Activated CD8-positive, alpha-beta T cell treated with anti-CD3 and anti-CD28 coated beads for 36 hours (primary cell): ENCODE data around the gene RABGAP1L. TPM values are rescaled to one million over a fixed set of nuclear protein-coding genes. Genes with fewer than 3 reads are reported as not detected.

ENCODE experiments used
- ATAC-seq: fragments of 200-7000 bp; cut with Tn5 transposase; one replicate; pipeline ENCODE4 v1.10.0; 2021; ENCODE audit warnings: mild to moderate bottlenecking, moderate library complexity
- CTCF ChIA-PET: fragments of 350-600 bp; sonication (Branson Sonifier 250); formaldehyde crosslinking; loops from one replicate; lab custom pipeline; 2021; ENCODE audit warnings: antibody characterized with exemption; lab: Charles Lee
- POLR2A ChIA-PET: fragments of 350-600 bp; sonication (Branson Sonifier 250); formaldehyde crosslinking; loops from one replicate; lab custom pipeline; 2021; ENCODE audit warnings: antibody characterized with exemption; lab: Charles Lee
- DNase-seq: peaks from one replicate; pipeline ENCODE4 v3.0.0-alpha.2; 2020
- H3K27ac Mint-ChIP-seq: one replicate; pipeline ENCODE4 v1.8.0; 2021; ENCODE audit warnings: mild to moderate bottlenecking, mixed read lengths
- H3K27me3 Mint-ChIP-seq: one replicate; pipeline ENCODE4 v1.8.0; 2021; ENCODE audit warnings: mixed read lengths
- H3K36me3 Mint-ChIP-seq: one replicate; pipeline ENCODE4 v1.8.0; 2021; ENCODE audit warnings: low read depth, mixed read lengths
- H3K4me1 Mint-ChIP-seq: one replicate; pipeline ENCODE4 v1.8.0; 2021; ENCODE audit warnings: low read depth, mixed read lengths
- H3K4me3 Mint-ChIP-seq: one replicate; pipeline ENCODE4 v1.8.0; 2021; ENCODE audit warnings: mild to moderate bottlenecking, moderate library complexity, mixed read lengths
- H3K9me3 Mint-ChIP-seq: one replicate; pipeline ENCODE4 v1.8.0; 2021; ENCODE audit warnings: mixed read lengths
- intact Hi-C: fragments of 100-400 bp; cut with micrococcal nuclease; formaldehyde crosslinking; loops from one replicate; pipeline ENCODE4 v1.10.0; 2022
- total RNA-seq, 2 experiments: library from RNA; stranded (reverse); gene quantifications; one replicate each; pipeline ENCODE4 v1.2.3, GENCODE V29; 2021
- TF ChIP-seq, protein P1 (sequence below): fragments of 200-600 bp; IDR thresholded peaks from one replicate; pipeline ENCODE4 v1.8.0; 2022; ENCODE audit warnings: antibody characterized with exemption, mild to moderate bottlenecking

Gene RABGAP1L
- total RNA-seq, 2 experiments from 2014 or later: 26.9 to 29.4 TPM

DNA sequence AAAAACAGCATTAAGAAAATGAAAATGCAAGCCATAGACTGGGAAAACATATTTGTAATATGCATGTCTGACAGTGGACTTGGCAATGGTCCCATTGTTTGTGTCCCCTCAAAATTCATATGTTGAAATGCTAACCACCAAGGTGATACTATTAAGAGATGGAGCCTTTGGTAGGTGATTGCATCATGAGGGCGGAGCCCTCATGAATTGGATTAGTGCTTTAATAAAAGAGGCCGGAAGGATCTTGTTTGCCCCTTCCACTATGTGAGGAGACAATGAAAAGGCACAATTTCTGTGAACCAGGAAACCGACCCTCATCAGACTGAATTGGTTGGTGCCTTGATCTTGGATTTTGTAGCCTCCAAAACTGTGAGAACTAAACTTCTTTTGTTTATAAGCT is 520.8 kb downstream of the RABGAP1L start:
- H3K4me1 Mint-ChIP-seq: no peaks in the 10 kb centered on the region

GRCh38 chr1:174682419-174683008 is 523.2 kb downstream of the RABGAP1L start:
- POLR2A ChIA-PET: no interaction called here
- H3K9me3 Mint-ChIP-seq: no peaks in the 10 kb centered on the region
- peaks cover 6% of the 10 kb centered on the region for H3K4me1 Mint-ChIP-seq
- TF ChIP-seq, protein P1, sequence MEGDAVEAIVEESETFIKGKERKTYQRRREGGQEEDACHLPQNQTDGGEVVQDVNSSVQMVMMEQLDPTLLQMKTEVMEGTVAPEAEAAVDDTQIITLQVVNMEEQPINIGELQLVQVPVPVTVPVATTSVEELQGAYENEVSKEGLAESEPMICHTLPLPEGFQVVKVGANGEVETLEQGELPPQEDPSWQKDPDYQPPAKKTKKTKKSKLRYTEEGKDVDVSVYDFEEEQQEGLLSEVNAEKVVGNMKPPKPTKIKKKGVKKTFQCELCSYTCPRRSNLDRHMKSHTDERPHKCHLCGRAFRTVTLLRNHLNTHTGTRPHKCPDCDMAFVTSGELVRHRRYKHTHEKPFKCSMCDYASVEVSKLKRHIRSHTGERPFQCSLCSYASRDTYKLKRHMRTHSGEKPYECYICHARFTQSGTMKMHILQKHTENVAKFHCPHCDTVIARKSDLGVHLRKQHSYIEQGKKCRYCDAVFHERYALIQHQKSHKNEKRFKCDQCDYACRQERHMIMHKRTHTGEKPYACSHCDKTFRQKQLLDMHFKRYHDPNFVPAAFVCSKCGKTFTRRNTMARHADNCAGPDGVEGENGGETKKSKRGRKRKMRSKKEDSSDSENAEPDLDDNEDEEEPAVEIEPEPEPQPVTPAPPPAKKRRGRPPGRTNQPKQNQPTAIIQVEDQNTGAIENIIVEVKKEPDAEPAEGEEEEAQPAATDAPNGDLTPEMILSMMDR: no peak
- no peak for ATAC-seq
- peaks cover 10% of the 10 kb centered on the region for H3K36me3 Mint-ChIP-seq
- no peak overlapping the region for H3K4me3 Mint-ChIP-seq
- no peaks in the 10 kb centered on the region for H3K27me3 Mint-ChIP-seq
- DNase-seq: no peak
- intact Hi-C loops: no loop called here
- CTCF ChIA-PET: interaction anchor here (1.5 kb wide), 1 partner anchor 44 kb away, joined by 3 read pairs; no protein-coding TSS in a partner anchor
- no peak overlapping the region for H3K27ac Mint-ChIP-seq

More for the DNA sequence above, 520.8 kb downstream of the RABGAP1L start:
- intact Hi-C loops: no loop called here
- no peak for ATAC-seq
- Mint-ChIP-seq H3K27me3 (no peaks in the 10 kb centered on the region), H3K9me3 (no peaks in the 10 kb centered on the region), H3K36me3 (peaks cover 6% of the 10 kb centered on the region), H3K27ac (no peak overlapping the region), H3K4me3 (no peak overlapping the region)
- CTCF ChIA-PET: no interaction called here
- no peak for DNase-seq
- TF ChIP-seq, protein P1: no peak
- POLR2A ChIA-PET: no interaction called here

DNA sequence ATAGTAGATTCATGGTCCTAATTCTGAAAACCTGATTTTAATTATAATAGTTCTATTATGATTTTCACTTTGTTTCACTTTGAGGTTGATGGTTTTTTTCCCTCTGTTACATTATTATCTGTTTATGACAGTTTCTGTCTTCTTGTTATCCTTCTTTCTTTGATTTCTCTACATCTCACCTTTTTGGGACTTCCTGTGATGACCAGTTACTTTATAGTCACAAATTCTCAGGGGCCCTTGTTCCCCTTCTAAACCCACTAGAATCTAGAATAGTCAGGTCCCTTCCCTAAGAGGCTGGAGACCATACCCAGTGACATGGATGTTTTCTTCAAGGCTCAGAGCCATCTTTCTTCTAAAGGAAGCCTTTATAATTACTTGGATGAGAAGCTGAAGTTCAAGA is 526.9 kb downstream of the RABGAP1L start:
- TF ChIP-seq, protein P1: no peak
- intact Hi-C loops: no loop called here
- peaks cover 10% of the 10 kb centered on the region for H3K36me3 Mint-ChIP-seq
- H3K27me3 Mint-ChIP-seq: no peaks in the 10 kb centered on the region
- POLR2A ChIA-PET: no interaction called here
- ATAC-seq: peak; percentile 39
- H3K27ac Mint-ChIP-seq: no peak overlapping the region
- no peak for DNase-seq
- H3K4me3 Mint-ChIP-seq: no peak overlapping the region
- H3K9me3 Mint-ChIP-seq: no peaks in the 10 kb centered on the region
- CTCF ChIA-PET: interaction anchor here (0.6 kb wide), 1 partner anchor 16 kb away, joined by 3 read pairs; no protein-coding TSS in a partner anchor
- H3K4me1 Mint-ChIP-seq: peaks cover 6% of the 10 kb centered on the region

DNA sequence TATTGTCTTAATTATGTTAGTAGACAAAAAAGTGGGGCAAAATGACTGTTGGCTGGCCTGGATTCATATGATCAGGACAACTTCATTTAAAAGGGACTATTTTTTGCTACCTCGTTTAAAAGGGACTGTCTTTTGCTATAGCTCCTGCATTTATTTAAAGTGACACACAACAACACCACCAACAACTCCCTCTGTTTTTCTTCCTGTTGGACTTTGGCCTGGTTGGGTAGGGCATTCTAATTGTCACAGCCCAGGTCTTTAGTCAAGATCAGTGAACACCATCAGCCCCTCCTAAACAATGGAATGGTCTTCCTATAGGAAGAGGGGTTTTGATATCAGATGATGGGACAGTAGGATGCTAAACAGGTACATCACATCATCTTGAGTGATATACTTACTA is 530.2 kb downstream of the RABGAP1L start:
- no peak overlapping the region for H3K27ac Mint-ChIP-seq
- POLR2A ChIA-PET: no interaction called here
- intact Hi-C loops: no loop called here
- H3K36me3 Mint-ChIP-seq: peaks cover 6% of the 10 kb centered on the region
- no peak overlapping the region for H3K4me3 Mint-ChIP-seq
- peaks cover 6% of the 10 kb centered on the region for H3K4me1 Mint-ChIP-seq
- CTCF ChIA-PET: no interaction called here
- TF ChIP-seq, protein P1: no peak
- no peaks in the 10 kb centered on the region for H3K9me3 Mint-ChIP-seq
- ATAC-seq (no peak), DNase-seq (no peak)
- no peaks in the 10 kb centered on the region for H3K27me3 Mint-ChIP-seq

DNA sequence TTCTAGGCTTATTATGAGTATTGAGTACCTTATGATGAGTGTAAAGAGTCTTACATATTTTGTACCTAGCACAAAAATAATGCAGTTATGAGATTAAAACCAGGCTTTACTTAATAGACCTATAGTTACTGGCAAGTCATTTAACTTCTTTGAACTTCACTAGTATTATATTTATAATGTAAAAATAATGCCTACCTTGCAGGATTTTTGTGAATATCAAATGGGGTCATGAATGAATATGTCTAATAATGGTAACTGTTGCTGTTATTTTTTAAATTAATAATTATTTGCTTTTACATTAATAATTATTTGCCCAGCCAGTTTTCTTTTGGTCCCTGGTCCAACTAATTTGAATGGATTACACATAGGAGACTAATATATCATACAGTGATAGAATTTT is 530.9 kb downstream of the RABGAP1L start:
- TF ChIP-seq, protein P1: no peak
- Mint-ChIP-seq H3K27ac (no peak overlapping the region), H3K4me3 (no peak overlapping the region), H3K27me3 (no peaks in the 10 kb centered on the region), H3K4me1 (peaks cover 6% of the 10 kb centered on the region), H3K36me3 (peaks cover 4% of the 10 kb centered on the region), H3K9me3 (no peaks in the 10 kb centered on the region)
- intact Hi-C loops: no loop called here
- ATAC-seq (no peak), DNase-seq (no peak)
- ChIA-PET CTCF (no interaction called here), POLR2A (no interaction called here)
